K562 (cell line): ENCODE results near the gene DUSP16. TPM values are rescaled to one million over a fixed set of nuclear protein-coding genes. Genes with fewer than 3 reads are reported as not detected.

Experiments
- ATAC-seq: fragments of 200-7000 bp; cut with Tn5 transposase; 3 replicates; pipeline ENCODE4 v1.9.1; 2020; ENCODE audit warnings: moderate library complexity
- BruUV-seq: library from RNA; stranded (reverse); fragments of 400-500 nt; replicated peaks from 2 replicates; lab custom pipeline; 2021; lab: Mats Ljungman, UMichigan
- CTCF ChIA-PET: fragments of 300-600 bp; formaldehyde crosslinking; extraction: SDS; loops from one replicate; lab custom pipeline; 2021; ENCODE audit warnings: low intra/inter-chr PET ratio; lab: Yijun Ruan, JAX
- POLR2A ChIA-PET: fragments of 300-600, 350-650 bp; sonication (Branson Sonifier 250); formaldehyde crosslinking; extraction: SDS; loops from one replicate; lab custom pipeline; 2021; ENCODE audit warnings: antibody characterized with exemption, inconsistent platforms; lab: Yijun Ruan, JAX
- DNase-seq, 4 experiments: peaks; one replicate each; pipeline versions ENCODE4 v3.0.0 to v3.0.0-alpha.2; 2011 to 2018; ENCODE audit warnings: low spot score in 3 of 4, mixed read lengths in 3 of 4; ENCODE audit errors: extremely low read depth in 1 of 4
- FAIRE-seq: peaks from 2 replicates; lab custom pipeline; 2011; peaks lifted over from hg19 to GRCh38; lab: Jason Lieb, UNC
- H2AFZ ChIP-seq: 2 replicates; pipeline ENCODE4 v1.6.0; 2011; ENCODE audit warnings: low read depth, low read length, control low read depth, inconsistent platforms
- H3K27ac ChIP-seq: fragments of 200-600 bp; 3 replicates; pipeline ENCODE4 v1.8.0; 2011; ENCODE audit warnings: low read depth, mild to moderate bottlenecking, control low read depth, inconsistent platforms, low read length, moderate library complexity, mixed read lengths; ENCODE audit errors: extremely low read depth
- H3K27me3 ChIP-seq, 2 experiments: fragments of 300-600 bp in 1 of 2; 2 replicates in 1 of 2; 3 replicates in 1 of 2; pipeline versions ENCODE4 v1.6.0 to v1.8.0; 2011; ENCODE audit warnings: inconsistent platforms in 2 of 2, low read length in 2 of 2, mild to moderate bottlenecking in 1 of 2, mixed read lengths in 1 of 2, moderate library complexity in 1 of 2; ENCODE audit not compliant: control insufficient read depth in 2 of 2, insufficient read depth in 2 of 2
- H3K36me3 ChIP-seq: fragments of 300-600 bp; 3 replicates; pipeline ENCODE4 v1.8.0; 2011; ENCODE audit warnings: mild to moderate bottlenecking, low read length, inconsistent platforms; ENCODE audit not compliant: control insufficient read depth, insufficient read depth
- H3K4me1 ChIP-seq, 2 experiments: fragments of 200-600 bp in 1 of 2; replicated peaks in 1 of 2; 2 replicates in 1 of 2; 3 replicates in 1 of 2; pipeline versions ENCODE4 v1.5.1 to v1.8.0; 2011; ENCODE audit warnings: inconsistent platforms in 2 of 2, low read length in 2 of 2, mild to moderate bottlenecking in 1 of 2, mixed read lengths in 1 of 2, moderate library complexity in 1 of 2; ENCODE audit not compliant: control insufficient read depth in 2 of 2, insufficient read depth in 2 of 2
- H3K4me2 ChIP-seq: 2 replicates; pipeline ENCODE4 v1.6.1; 2011; ENCODE audit warnings: low read length, control low read depth, inconsistent platforms, mixed read lengths; ENCODE audit not compliant: insufficient read depth
- H3K4me3 ChIP-seq: fragments of 200-600 bp; sonication (generic), shearing (Covaris generic); 2 replicates; pipeline ENCODE4 v1.5.1; 2016; ENCODE audit warnings: control low read depth, inconsistent platforms
- H3K79me2 ChIP-seq: fragments of 200-600 bp; 3 replicates; pipeline ENCODE4 v1.8.0; 2011; ENCODE audit warnings: low read length, inconsistent platforms; ENCODE audit not compliant: control insufficient read depth, insufficient read depth
- H3K9ac ChIP-seq, 2 experiments: 2 replicates each; pipeline versions ENCODE4 v1.6.0 to v1.6.1; 2011; ENCODE audit warnings: low read depth in 2 of 2, low read length in 2 of 2, control low read depth in 1 of 2, inconsistent platforms in 1 of 2, mild to moderate bottlenecking in 1 of 2, mixed read lengths in 1 of 2; ENCODE audit not compliant: insufficient read depth in 1 of 2
- H3K9me1 ChIP-seq: one replicate; pipeline ENCODE4 v1.6.0; 2011; ENCODE audit warnings: inconsistent platforms, mild to moderate bottlenecking, low read length, moderate library complexity; ENCODE audit not compliant: control insufficient read depth, insufficient read depth
- H3K9me3 ChIP-seq: replicated peaks from 2 replicates; pipeline ENCODE4 v1.5.1; 2011; ENCODE audit warnings: low read depth, low read length, inconsistent platforms; ENCODE audit not compliant: control insufficient read depth, insufficient read depth
- H4K20me1 ChIP-seq: replicated peaks from 2 replicates; pipeline ENCODE4 v1.6.1; 2011; ENCODE audit warnings: low read length, inconsistent platforms, mixed read lengths; ENCODE audit not compliant: control insufficient read depth, insufficient read depth
- AFF1 ChIP-seq, 2 experiments: fragments of 450-650 bp; IDR thresholded peaks; 2 replicates each; pipeline ENCODE4 v1.6.1; 2018; ENCODE audit warnings: mild to moderate bottlenecking in 2 of 2, low read depth in 1 of 2; ENCODE audit not compliant: partially characterized antibody in 2 of 2
- ASH1L ChIP-seq: fragments of 450-650 bp; IDR thresholded peaks from 2 replicates; pipeline ENCODE4 v1.6.1; 2018; ENCODE audit warnings: borderline replicate concordance, mild to moderate bottlenecking, low read depth; ENCODE audit not compliant: partially characterized antibody
- BRF1 ChIP-seq: IDR thresholded peaks from 3 replicates; pipeline ENCODE4 v1.6.1; 2011; ENCODE audit warnings: borderline replicate concordance, mild to moderate bottlenecking; ENCODE audit not compliant: insufficient read length; ENCODE audit errors: extremely low read depth
- EP400 ChIP-seq: fragments of 450-650 bp; IDR thresholded peaks from 2 replicates; pipeline ENCODE4 v1.6.1; 2017; ENCODE audit warnings: antibody characterized with exemption, mild to moderate bottlenecking, moderate library complexity
- EWSR1 ChIP-seq: fragments of 450-650 bp; IDR thresholded peaks from 2 replicates; pipeline ENCODE4 v1.6.1; 2018; ENCODE audit warnings: borderline replicate concordance, mild to moderate bottlenecking, low read depth, moderate library complexity; ENCODE audit not compliant: partially characterized antibody
- LARP7 ChIP-seq: fragments of 450-650 bp; IDR thresholded peaks from 2 replicates; pipeline ENCODE4 v1.6.1; 2016
- NRF1 ChIP-seq, 2 experiments: fragments of 450-650 bp; IDR thresholded peaks in 1 of 2; conservative IDR thresholded peaks in 1 of 2; 2 replicates each; pipeline ENCODE4 v1.6.1; 2014; ENCODE audit warnings: mild to moderate bottlenecking in 2 of 2
- PHB2 ChIP-seq: fragments of 450-650 bp; IDR thresholded peaks from 2 replicates; pipeline ENCODE4 v1.6.1; 2017; ENCODE audit warnings: low read depth
- TEAD4 ChIP-seq, 2 experiments: sonication (generic) in 1 of 2; formaldehyde crosslinking in 1 of 2; IDR thresholded peaks; 2 replicates each; pipeline versions ENCODE4 v1.6.1 to v1.8.0; 2012 to 2022; ENCODE audit warnings: borderline replicate concordance in 1 of 2, inconsistent platforms in 1 of 2, low read length in 1 of 2, mild to moderate bottlenecking in 1 of 2, missing genetic modification reagents in 1 of 2
- ZBED1 ChIP-seq: IDR thresholded peaks from 2 replicates; pipeline ENCODE4 v1.6.1; 2014
- ZHX1 ChIP-seq: fragments of 150-350 bp; conservative IDR thresholded peaks from 2 replicates; pipeline ENCODE4 v1.6.1; 2014; ENCODE audit warnings: low read length
- ZNF165 ChIP-seq: fragments of 250-450 bp; sonication (Bioruptor Pico); IDR thresholded peaks from 2 replicates; pipeline ENCODE4 v1.4.0; 2020; ENCODE audit warnings: borderline replicate concordance
- ZNF3 ChIP-seq: fragments of 250-450 bp; sonication (Bioruptor Pico); IDR thresholded peaks from 2 replicates; pipeline ENCODE4 v1.5.0; 2021; ENCODE audit warnings: mild to moderate bottlenecking, moderate library complexity
- ZNF507 ChIP-seq: conservative IDR thresholded peaks from 2 replicates; pipeline ENCODE4 v1.6.1; 2017; ENCODE audit warnings: missing genetic modification characterization, missing compliant biosample characterization
- WGBS: fragments of 100-300 bp; shearing (Covaris generic); methylation state at CpG from one replicate; pipeline ENCODE4 v1.1.6; 2016; ENCODE audit warnings: low coverage, mixed read lengths; ENCODE audit not compliant: insufficient coverage; ENCODE audit errors: missing lambda C conversion rate; 5-methylcytosine and 5-hydroxymethylcytosine counted together
- in situ Hi-C: fragments of 300-500 bp; cut with MboI; formaldehyde crosslinking; loops from 4 replicates; pipeline ENCODE4 v1.15.0; 2018; ENCODE audit warnings: inconsistent platforms, mixed read lengths
- intact Hi-C: fragments of 100-400 bp; cut with micrococcal nuclease; formaldehyde crosslinking; loops from 2 replicates; pipeline ENCODE4 v1.14.2; 2022
- polyA plus RNA-seq, 8 experiments: library from polyadenylated mRNA; depleted of rRNA in 4 of 8; stranded (reverse) in 5 of 8; unstranded in 3 of 8; fragments of >200 nt; fragmentation: Nextera tagmentation in 2 of 8; fragmentation: Illumina TruSeq in 1 of 8; extraction: Ambion mirVana in 2 of 8; extraction: Trizol in 1 of 8; gene quantifications; 2 replicates each; pipeline versions ENCODE4 v1.2.1 to v1.2.3, GENCODE V29; 2011 to 2014; ENCODE audit warnings: inconsistent platforms in 1 of 8, missing spikeins in 1 of 8
- total RNA-seq, 7 experiments: library from RNA; depleted of rRNA in 6 of 7; stranded (reverse); fragments of >200 nt in 6 of 7; fragmentation: Illumina TruSeq in 2 of 7; extraction: Trizol in 2 of 7; gene quantifications; 2 replicates each; pipeline versions ENCODE4 v1.2.1 to v1.2.3, GENCODE V29; 2011 to 2021; ENCODE audit warnings: low replicate concordance in 1 of 7

DUSP16 gene
- total and polyA plus RNA-seq, 9 of the 15 experiments (the other 6 are each of a cell fraction or from before 2014, with no cell fraction given), result 0.70 to 12.3 (median 5.7) TPM

GRCh38 chr12:12482150-12482761, 80.4 kb downstream of the DUSP16 start:
- no peaks in the 10 kb centered on the region for H4K20me1 ChIP-seq
- no peaks in the 10 kb centered on the region for H3K4me1 ChIP-seq
- no TSS peak for BruUV-seq
- TF ChIP-seq ZHX1, result no peak
- no peak for TF ChIP-seq BRF1
- TF ChIP-seq EP400, result no peak
- TF ChIP-seq ZNF3 (CRISPR knock-in tag), result no peak
- TF ChIP-seq EWSR1, result no peak
- TF ChIP-seq PHB2, result no peak
- TF ChIP-seq LARP7, result no peak
- TF ChIP-seq NRF1 (conservative IDR thresholded peaks at IDR 0.05 in 1 of 2, IDR thresholded peaks at IDR 0.05 in 1 of 2), result no peak
- TF ChIP-seq TEAD4 (IDR thresholded peaks at IDR 0.05; ENCODE audit: low read length), result no peak
- no peak for TF ChIP-seq TEAD4 (CRISPR knock-in tag; IDR thresholded peaks at IDR 0.05; ENCODE audit: borderline replicate concordance)
- no peak for TF ChIP-seq ZNF165 (CRISPR knock-in tag)
- no peak for TF ChIP-seq AFF1 (IDR thresholded peaks at IDR 0.05; ENCODE audit: low read depth in 1 of 2, partially characterized antibody in 2 of 2)
- TF ChIP-seq ZNF507 (tag), result no peak
- TF ChIP-seq ZBED1, result no peak
- no peak for TF ChIP-seq ASH1L
- no peaks in the 10 kb centered on the region for H3K9me3 ChIP-seq
- no peaks in the 10 kb centered on the region for H3K79me2 ChIP-seq
- H3K36me3 ChIP-seq, result peaks cover 40% of the 10 kb centered on the region
- H3K4me3 ChIP-seq, result no peak overlapping the region
- no peak overlapping the region for H3K4me2 ChIP-seq
- no peak overlapping the region for H3K9ac ChIP-seq
- in situ Hi-C loops, result no loop called here
- ChIA-PET POLR2A (interaction anchor here (0.6 to 1.6 kb wide), 2 partner anchors 24 to 41 kb away, joined by 3 to 4 read pairs; no protein-coding TSS in a partner anchor), CTCF (no interaction called here)
- H2AFZ ChIP-seq, result no peak overlapping the region
- no peak for FAIRE-seq
- no peak for DNase-seq
- no peak overlapping the region for H3K27ac ChIP-seq
- no peaks in the 10 kb centered on the region for H3K9me1 ChIP-seq
- 88% methylated on average over 6 of the region's 6 CpGs for WGBS
- no peak for ATAC-seq
- intact Hi-C loops, result no loop called here
- no peaks in the 10 kb centered on the region for H3K27me3 ChIP-seq
